GM12878 (cell line): Measurements from ENCODE around the gene OS9.

ENCODE experiments used
- EP300 ChIP-seq, 2 experiments: fragments of 150-350 bp in 1 of 2; IDR thresholded peaks; 2 replicates each; pipeline ENCODE4 v1.6.1; 2011 to 2012; ENCODE audit warnings: low read depth in 2 of 2, low read length in 2 of 2, borderline replicate concordance in 1 of 2, improper control_type of control experiment in 1 of 2, inconsistent platforms in 1 of 2; ENCODE audit not compliant: control insufficient read depth in 1 of 2
- MAX ChIP-seq: IDR thresholded peaks from 2 replicates; pipeline ENCODE4 v1.6.1; 2012; ENCODE audit warnings: low read depth, low read length, improper control_type of control experiment
- NRF1 ChIP-seq: conservative IDR thresholded peaks from 2 replicates; pipeline ENCODE4 v1.6.1; 2011; ENCODE audit warnings: mild to moderate bottlenecking, low read depth, low read length, improper control_type of control experiment
- POLR2AphosphoS5 ChIP-seq: IDR thresholded peaks from 2 replicates; pipeline ENCODE4 v1.6.1; 2011; ENCODE audit warnings: mild to moderate bottlenecking, low read length, inconsistent platforms
- RB1 ChIP-seq: fragments of 450-650 bp; formaldehyde crosslinking; IDR thresholded peaks from 2 replicates; pipeline ENCODE4 v1.6.1; 2017; ENCODE audit warnings: mild to moderate bottlenecking, borderline replicate concordance
- SPI1 ChIP-seq: IDR thresholded peaks from 2 replicates; pipeline ENCODE4 v1.6.1; 2011; ENCODE audit warnings: low read depth, mild to moderate bottlenecking, low read length, moderate library complexity, borderline replicate concordance; ENCODE audit not compliant: insufficient read depth
- TCF12 ChIP-seq: IDR thresholded peaks from 2 replicates; pipeline ENCODE4 v1.6.1; 2011; ENCODE audit warnings: low read depth, mild to moderate bottlenecking, low read length
- TF ChIP-seq, protein P1 (sequence below): fragments of 450-650 bp; IDR thresholded peaks from 2 replicates; pipeline ENCODE4 v1.6.1; 2017; ENCODE audit warnings: mild to moderate bottlenecking

DNA sequence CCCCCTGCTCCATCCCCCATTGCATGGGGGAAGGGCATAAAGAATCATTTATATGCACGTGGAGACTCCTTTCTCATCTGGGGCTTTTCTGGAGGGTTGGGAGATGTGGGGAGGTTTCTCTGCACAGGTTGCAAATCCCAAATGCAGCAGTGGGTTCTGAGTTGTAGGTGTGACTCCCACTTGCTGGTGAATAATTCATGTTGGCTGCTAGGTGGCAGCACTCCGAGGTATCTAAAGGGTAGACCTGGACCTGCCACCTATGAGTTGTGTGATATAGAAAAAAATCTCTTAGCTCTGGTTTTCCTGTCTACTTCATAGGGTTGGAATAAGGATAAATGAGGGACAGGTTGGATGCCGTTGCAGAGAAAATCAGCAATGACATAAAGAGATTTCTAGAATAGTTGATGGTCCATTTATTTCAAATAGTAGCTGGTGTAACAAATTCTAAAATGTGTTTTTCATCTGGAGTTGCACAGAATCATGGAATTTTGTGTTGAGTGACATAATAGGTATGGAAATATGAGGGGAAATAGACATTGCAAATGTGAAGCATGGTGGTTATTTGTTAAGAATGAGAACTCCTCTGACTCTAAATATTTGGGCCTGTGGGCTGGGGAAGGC is 65.5 kb downstream of the OS9 start:
- TF ChIP-seq NRF1 (no peak), MAX (no peak), SPI1 (no peak), EP300 (IDR thresholded peaks at IDR 0.05; ENCODE audit: borderline replicate concordance in 1 of 2, control insufficient read depth in 1 of 2, low read depth in 2 of 2, low read length in 2 of 2) (no peak), TCF12 (no peak), POLR2AphosphoS5 (no peak), RB1 (no peak)
- TF ChIP-seq, protein P1, sequence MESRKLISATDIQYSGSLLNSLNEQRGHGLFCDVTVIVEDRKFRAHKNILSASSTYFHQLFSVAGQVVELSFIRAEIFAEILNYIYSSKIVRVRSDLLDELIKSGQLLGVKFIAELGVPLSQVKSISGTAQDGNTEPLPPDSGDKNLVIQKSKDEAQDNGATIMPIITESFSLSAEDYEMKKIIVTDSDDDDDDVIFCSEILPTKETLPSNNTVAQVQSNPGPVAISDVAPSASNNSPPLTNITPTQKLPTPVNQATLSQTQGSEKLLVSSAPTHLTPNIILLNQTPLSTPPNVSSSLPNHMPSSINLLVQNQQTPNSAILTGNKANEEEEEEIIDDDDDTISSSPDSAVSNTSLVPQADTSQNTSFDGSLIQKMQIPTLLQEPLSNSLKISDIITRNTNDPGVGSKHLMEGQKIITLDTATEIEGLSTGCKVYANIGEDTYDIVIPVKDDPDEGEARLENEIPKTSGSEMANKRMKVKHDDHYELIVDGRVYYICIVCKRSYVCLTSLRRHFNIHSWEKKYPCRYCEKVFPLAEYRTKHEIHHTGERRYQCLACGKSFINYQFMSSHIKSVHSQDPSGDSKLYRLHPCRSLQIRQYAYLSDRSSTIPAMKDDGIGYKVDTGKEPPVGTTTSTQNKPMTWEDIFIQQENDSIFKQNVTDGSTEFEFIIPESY, result no peak
